GM06990 (cell line): ENCODE measurements around the gene CDK11B.

Source experiments
- DNase-seq: peaks from one replicate; pipeline ENCODE4 v3.0.0-alpha.2; 2011; ENCODE audit not compliant: insufficient read length; ENCODE audit errors: extremely low read depth
- H3K27me3 ChIP-seq: replicated peaks from 2 replicates; pipeline ENCODE4 v1.6.0; 2011; ENCODE audit warnings: low read length; ENCODE audit not compliant: control insufficient read depth, insufficient read depth
- H3K36me3 ChIP-seq: 2 replicates; pipeline ENCODE4 v1.5.1; 2011; ENCODE audit warnings: low read length; ENCODE audit not compliant: control insufficient read depth, insufficient read depth
- H3K4me3 ChIP-seq: replicated peaks from 2 replicates; pipeline ENCODE4 v1.5.1; 2011; ENCODE audit warnings: low read depth, mild to moderate bottlenecking, control low read depth, low read length
- TF ChIP-seq, protein P1 (sequence below): IDR thresholded peaks from 2 replicates; pipeline ENCODE4 v1.5.1; 2011; ENCODE audit warnings: low read length, control low read depth, mild to moderate bottlenecking, inconsistent platforms; ENCODE audit not compliant: insufficient read depth, poor library complexity, severe bottlenecking

The CDK11B gene

DNA sequence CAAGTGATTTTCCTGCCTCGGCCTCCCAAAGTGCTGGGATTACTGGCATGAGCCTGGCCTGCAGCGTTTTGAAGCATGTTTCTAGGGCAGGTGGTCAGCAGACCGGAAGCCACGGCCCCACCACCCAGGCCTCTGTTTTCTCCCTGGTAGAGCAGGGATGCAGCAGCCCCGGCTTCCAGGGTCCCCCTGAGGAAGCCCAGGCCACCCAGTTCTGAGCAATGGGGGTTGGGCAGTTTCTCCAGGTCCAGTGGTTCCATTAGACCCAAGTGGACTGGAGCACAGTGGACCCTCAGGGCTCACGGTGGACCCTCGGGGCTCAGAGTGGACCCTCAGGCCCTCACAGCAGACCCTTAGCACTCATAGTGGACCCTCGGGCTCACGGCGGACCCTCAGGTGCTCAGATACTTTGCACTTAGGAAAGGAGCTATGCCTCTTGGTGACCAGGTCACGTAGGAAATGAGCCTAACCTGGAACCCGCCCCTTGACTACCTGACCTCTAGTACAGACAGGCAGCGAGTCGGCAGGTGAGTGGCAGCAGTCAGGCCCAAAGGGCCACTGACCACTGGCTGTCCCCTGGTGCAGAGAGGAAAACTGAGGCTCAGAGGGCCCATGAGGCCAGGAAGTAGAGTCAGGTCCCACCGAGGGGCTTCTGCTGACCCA is 54.3 kb downstream of the CDK11B start:
- H3K4me3 ChIP-seq, result no peak overlapping the region
- DNase-seq, result no peak
- TF ChIP-seq, protein P1, sequence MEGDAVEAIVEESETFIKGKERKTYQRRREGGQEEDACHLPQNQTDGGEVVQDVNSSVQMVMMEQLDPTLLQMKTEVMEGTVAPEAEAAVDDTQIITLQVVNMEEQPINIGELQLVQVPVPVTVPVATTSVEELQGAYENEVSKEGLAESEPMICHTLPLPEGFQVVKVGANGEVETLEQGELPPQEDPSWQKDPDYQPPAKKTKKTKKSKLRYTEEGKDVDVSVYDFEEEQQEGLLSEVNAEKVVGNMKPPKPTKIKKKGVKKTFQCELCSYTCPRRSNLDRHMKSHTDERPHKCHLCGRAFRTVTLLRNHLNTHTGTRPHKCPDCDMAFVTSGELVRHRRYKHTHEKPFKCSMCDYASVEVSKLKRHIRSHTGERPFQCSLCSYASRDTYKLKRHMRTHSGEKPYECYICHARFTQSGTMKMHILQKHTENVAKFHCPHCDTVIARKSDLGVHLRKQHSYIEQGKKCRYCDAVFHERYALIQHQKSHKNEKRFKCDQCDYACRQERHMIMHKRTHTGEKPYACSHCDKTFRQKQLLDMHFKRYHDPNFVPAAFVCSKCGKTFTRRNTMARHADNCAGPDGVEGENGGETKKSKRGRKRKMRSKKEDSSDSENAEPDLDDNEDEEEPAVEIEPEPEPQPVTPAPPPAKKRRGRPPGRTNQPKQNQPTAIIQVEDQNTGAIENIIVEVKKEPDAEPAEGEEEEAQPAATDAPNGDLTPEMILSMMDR, result no peak

DNA sequence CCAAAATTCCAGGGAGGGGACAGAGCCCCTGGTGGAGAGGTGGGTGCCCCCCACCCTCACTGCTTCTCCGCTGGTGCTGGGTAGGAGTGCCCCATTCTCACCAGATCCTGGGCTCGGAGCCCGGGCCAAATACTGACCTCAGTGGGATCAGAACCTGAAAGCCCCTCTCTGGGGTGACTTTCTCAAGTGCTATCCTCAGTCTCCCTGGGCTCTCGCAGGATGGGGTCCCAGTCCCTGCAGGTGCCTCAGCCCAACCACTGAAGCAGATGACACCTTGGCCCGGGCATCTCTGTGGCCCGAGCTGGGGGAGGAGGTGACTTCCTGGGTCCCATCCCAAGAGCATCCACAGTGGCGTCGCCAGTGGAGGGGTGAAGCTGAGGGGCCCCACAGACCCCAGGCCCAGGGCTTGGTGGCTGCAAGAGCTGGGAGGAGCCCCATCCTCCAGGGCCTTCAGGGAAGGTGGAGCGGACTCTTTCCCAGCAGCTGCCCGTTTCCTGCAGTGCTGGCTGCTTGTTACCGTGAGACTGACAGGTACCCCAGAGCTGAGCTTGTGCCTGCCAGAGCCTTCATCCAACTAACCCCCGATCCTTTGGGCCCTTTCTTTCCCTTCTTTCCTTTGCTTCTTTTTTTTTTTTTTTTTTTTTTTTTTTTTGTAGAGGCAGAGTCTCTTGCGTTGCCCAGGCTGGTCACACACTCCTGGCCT is 55.0 kb downstream of the CDK11B start:
- Histone ChIP-seq H3K27me3 (no peaks in the 10 kb centered on the region), H3K4me3 (no peak overlapping the region), H3K36me3 (no peaks in the 10 kb centered on the region)
- DNase-seq, result no peak
- TF ChIP-seq, protein P1, result no peak

More for the DNA sequence above, 54.3 kb downstream of the CDK11B start:
- Histone ChIP-seq H3K27me3 (no peaks in the 10 kb centered on the region), H3K36me3 (no peaks in the 10 kb centered on the region)

DNA sequence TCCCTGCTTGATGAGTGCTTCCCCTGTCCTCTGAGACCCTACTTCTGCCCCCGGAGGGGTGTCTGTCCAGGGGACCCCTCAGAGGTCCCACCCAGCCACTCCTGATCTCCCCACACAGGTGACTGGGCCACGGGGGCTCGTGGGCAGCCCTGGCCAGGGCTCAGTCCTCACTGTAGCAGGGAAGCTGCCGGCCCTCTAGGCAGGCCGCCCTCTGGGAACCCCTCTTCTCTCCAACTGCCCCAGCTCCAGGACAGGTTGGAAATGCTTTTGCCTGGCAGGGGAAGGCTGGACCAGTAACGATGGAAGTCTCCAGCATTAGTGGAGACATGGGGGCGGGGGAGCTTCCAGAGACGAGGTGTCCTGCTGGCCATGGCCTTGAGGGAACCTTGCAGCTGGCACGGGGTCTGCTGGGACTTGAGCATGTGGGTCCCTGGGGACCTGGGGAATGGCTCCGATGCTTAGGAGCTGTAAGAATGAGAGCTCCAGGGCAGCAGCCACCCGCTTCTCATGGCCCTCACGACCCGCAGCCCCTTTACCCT is 55.8 kb downstream of the CDK11B start:
- H3K4me3 ChIP-seq, result no peak overlapping the region
- TF ChIP-seq, protein P1, result no peak
- H3K36me3 ChIP-seq, result no peaks in the 10 kb centered on the region
- DNase-seq, result no peak
- H3K27me3 ChIP-seq, result no peaks in the 10 kb centered on the region

DNA sequence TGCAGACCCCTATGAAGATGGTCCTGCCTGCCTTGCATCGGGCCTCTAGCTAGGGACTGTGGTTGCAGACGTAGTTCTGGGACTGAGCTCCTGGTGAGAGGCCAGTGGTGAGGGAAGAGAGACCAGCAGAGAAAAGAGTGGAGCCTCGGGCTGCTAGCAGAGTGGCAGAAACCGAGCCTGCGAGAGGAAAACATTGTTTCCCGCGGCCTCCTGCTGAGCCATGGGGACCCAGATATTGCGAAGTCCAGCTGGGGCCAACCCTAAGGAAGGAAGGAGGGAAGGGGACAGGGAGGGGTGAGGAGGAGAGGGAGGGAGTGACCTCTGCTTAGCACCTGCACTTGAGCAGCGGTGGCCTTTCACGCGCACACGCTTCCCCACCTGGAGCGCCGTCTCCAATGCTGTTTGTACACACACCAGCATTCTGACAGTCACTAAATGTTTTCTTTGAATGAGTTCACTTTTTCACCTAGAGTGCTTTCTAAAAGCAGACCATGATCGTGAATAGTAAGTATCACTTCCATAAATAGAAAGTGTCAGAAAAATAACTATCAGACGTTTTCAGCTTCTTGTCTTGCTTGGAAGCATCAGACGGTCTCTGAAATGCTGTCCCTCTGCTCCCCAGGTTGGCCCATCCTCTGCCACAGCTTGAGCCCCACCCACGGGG is 56.4 kb downstream of the CDK11B start:
- TF ChIP-seq, protein P1, result no peak
- Histone ChIP-seq H3K27me3 (no peaks in the 10 kb centered on the region), H3K36me3 (no peaks in the 10 kb centered on the region), H3K4me3 (no peak overlapping the region; the same call in 1 of the 2 replicates)
- DNase-seq, result no peak

DNA sequence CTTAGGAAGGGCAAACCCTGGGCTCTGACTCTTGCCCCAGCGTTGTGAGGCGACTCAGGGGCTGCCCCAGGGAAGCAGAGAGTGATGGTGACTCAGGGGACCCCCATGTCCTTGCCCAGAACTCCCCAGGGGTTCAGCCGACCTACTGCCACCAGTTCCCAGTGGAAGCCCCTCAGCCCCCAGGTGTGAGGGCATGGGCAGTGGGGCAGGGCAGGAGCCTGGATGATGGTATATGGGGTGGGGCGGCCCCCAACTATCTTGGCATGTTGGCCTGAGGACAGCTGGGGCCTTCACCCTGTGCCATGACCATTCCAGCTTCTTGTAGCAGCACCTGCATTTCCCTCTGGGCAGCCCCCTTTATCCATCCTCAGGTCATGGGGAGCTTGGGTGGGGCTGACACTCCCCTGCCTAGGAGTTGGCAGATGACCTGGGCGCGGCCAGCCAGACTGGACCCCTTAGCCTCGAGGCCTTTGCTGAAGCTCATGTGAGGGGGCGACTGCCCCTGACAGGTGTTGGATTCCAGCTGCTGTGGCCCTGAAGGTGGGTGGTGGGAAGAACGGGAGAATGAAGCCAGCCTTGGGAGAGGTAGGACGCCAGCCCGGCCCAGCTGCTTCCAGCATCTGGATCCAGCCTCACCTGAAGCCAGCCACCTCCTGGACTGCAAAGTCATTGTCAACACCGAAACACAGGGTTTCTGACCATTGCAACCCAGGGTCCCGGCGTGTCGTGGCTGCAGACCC is 57.1 kb downstream of the CDK11B start:
- no peaks in the 10 kb centered on the region for H3K36me3 ChIP-seq
- TF ChIP-seq, protein P1, result no peak
- no peak overlapping the region; the same call in 1 of the 2 replicates for H3K4me3 ChIP-seq
- no peaks in the 10 kb centered on the region for H3K27me3 ChIP-seq
- no peak for DNase-seq
